PFSK-1 (cell line): Measurements from ENCODE around the gene GATB.

Experiments
- FOXP2 ChIP-seq: optimal IDR thresholded peaks from 2 replicates; pipeline ENCODE3; 2011; ENCODE audit warnings: borderline replicate concordance, control low read depth, inconsistent platforms; ENCODE audit not compliant: insufficient read depth; ENCODE audit errors: extremely low read length, extremely low read depth
- POLR2AphosphoS5 ChIP-seq: IDR thresholded peaks from 2 replicates; pipeline ENCODE4 v1.6.1; 2012; ENCODE audit warnings: low read depth, mild to moderate bottlenecking, control low read depth, low read length, moderate library complexity
- REST ChIP-seq, 2 experiments: IDR thresholded peaks; 2 replicates each; pipeline versions ENCODE4 v1.6.1 to v1.8.0; 2011 to 2012; ENCODE audit warnings: low read depth in 2 of 2, low read length in 2 of 2, control low read depth in 1 of 2, inconsistent platforms in 1 of 2, mild to moderate bottlenecking in 1 of 2, moderate library complexity in 1 of 2; ENCODE audit not compliant: insufficient read depth in 1 of 2
- SIN3A ChIP-seq: IDR thresholded peaks from 2 replicates; pipeline ENCODE4 v1.6.1; 2012; ENCODE audit warnings: mild to moderate bottlenecking, low read length, moderate library complexity, borderline replicate concordance; ENCODE audit not compliant: insufficient read depth
- TAF1 ChIP-seq: IDR thresholded peaks from 2 replicates; pipeline ENCODE4 v1.6.1; 2012; ENCODE audit warnings: low read length, control low read depth, borderline replicate concordance; ENCODE audit not compliant: insufficient read depth

Gene GATB

GRCh38 chr4:151698213-151698612 lies 62.6 kb downstream of the GATB start:
- TF ChIP-seq POLR2AphosphoS5: no peak
- TF ChIP-seq SIN3A: no peak
- TF ChIP-seq FOXP2: no peak

- TF ChIP-seq REST (IDR thresholded peaks at IDR 0.05; ENCODE audit: insufficient read depth in 1 of 2, low read depth in 2 of 2, low read length in 2 of 2): no peak
- TF ChIP-seq TAF1: no peak
- no peak for TF ChIP-seq POLR2AphosphoS5
- no peak for TF ChIP-seq FOXP2
- TF ChIP-seq SIN3A: no peak
Observed at GRCh38 chr4:151694961-151695720, 65.7 kb downstream of the GATB start.

- TF ChIP-seq REST (IDR thresholded peaks at IDR 0.05; ENCODE audit: insufficient read depth in 1 of 2, low read depth in 2 of 2, low read length in 2 of 2) (no peak), SIN3A (no peak), POLR2AphosphoS5 (no peak), TAF1 (no peak), FOXP2 (no peak)
Observed at GRCh38 chr4:151692821-151693673, 67.8 kb downstream of the GATB start.

GRCh38 chr4:151692443-151692782 lies 68.4 kb downstream of the GATB start:
- TF ChIP-seq SIN3A (no peak), POLR2AphosphoS5 (no peak), REST (IDR thresholded peaks at IDR 0.05; ENCODE audit: insufficient read depth in 1 of 2, low read depth in 2 of 2, low read length in 2 of 2) (no peak), FOXP2 (no peak), TAF1 (no peak)

- no peak for TF ChIP-seq REST (IDR thresholded peaks at IDR 0.05; ENCODE audit: insufficient read depth in 1 of 2, low read depth in 2 of 2, low read length in 2 of 2)
- TF ChIP-seq SIN3A: no peak
- no peak for TF ChIP-seq FOXP2
- no peak for TF ChIP-seq TAF1
- TF ChIP-seq POLR2AphosphoS5: no peak
Observed at GRCh38 chr4:151691639-151692442, 69.0 kb downstream of the GATB start.
